Measurements from ENCODE around the gene TFAP2C.
"Not testable (repeated sequence)": the region's sequence is repeated elsewhere in the genome, so short reads cannot be mapped to it uniquely, and the experiment has no call there.

TFAP2C gene

GRCh38 chr20:56617489-56617888 is 11.6 kb upstream of the TFAP2C start:
- DNase-seq (ENCODE audit: low read depth): no peak

GRCh38 chr20:56621730-56622129 is 7.4 kb upstream of the TFAP2C start:
- DNase-seq (ENCODE audit: low read depth): no peak

GRCh38 chr20:56623930-56624329 is 5.2 kb upstream of the TFAP2C start:
- not testable (repeated sequence) for DNase-seq (ENCODE audit: low read depth)

- no peak for DNase-seq (ENCODE audit: low read depth)
Measured at GRCh38 chr20:56624786-56625681, 4.1 kb upstream of the TFAP2C start.

- no peak for DNase-seq (ENCODE audit: low read depth)
Measured at GRCh38 chr20:56625837-56626236, 3.3 kb upstream of the TFAP2C start.

- DNase-seq (ENCODE audit: low read depth): no peak
Measured at GRCh38 chr20:56626367-56627121, 2.6 kb upstream of the TFAP2C start.

- DNase-seq (ENCODE audit: low read depth): no peak
Measured at GRCh38 chr20:56627122-56628014, 1.7 kb upstream of the TFAP2C start.

GRCh38 chr20:56628015-56628872 is 862 bp upstream of the TFAP2C start:
- no peak for DNase-seq (ENCODE audit: low read depth)

GRCh38 chr20:56629464-56630085 is 469 bp downstream of the TFAP2C start:
- no peak for DNase-seq (ENCODE audit: low read depth)

GRCh38 chr20:56630086-56630493 is 984 bp downstream of the TFAP2C start:
- no peak for DNase-seq (ENCODE audit: low read depth)

- no peak for DNase-seq (ENCODE audit: low read depth)
Measured at GRCh38 chr20:56630506-56631317, 1.6 kb downstream of the TFAP2C start.

- DNase-seq (ENCODE audit: low read depth): no peak
Measured at GRCh38 chr20:56631318-56631989, 2.3 kb downstream of the TFAP2C start.

GRCh38 chr20:56631990-56632327 is 2.9 kb downstream of the TFAP2C start:
- no peak for DNase-seq (ENCODE audit: low read depth)

GRCh38 chr20:56634307-56634706 is 5.2 kb downstream of the TFAP2C start:
- DNase-seq (ENCODE audit: low read depth): no peak

- no peak for DNase-seq (ENCODE audit: low read depth)
Measured at GRCh38 chr20:56634735-56635385, 5.8 kb downstream of the TFAP2C start.

- no peak for DNase-seq (ENCODE audit: low read depth)
Measured at GRCh38 chr20:56636716-56637115, 7.6 kb downstream of the TFAP2C start.

- DNase-seq (ENCODE audit: low read depth): no peak
Measured at GRCh38 chr20:56637576-56637975, 8.5 kb downstream of the TFAP2C start.

- no peak for DNase-seq (ENCODE audit: low read depth)
Measured at GRCh38 chr20:56646599-56646998, 17.5 kb downstream of the TFAP2C start.

- DNase-seq (ENCODE audit: low read depth): no peak
Measured at GRCh38 chr20:56653211-56653610, 24.1 kb downstream of the TFAP2C start.
